Mesenchymal stem cell (in vitro differentiated cells and primary cell): Measurements from ENCODE around the gene QKI.

Experiments used
- DNase-seq: peaks from one replicate; pipeline ENCODE4 v3.0.0-alpha.2; 2013
- H2AFZ ChIP-seq: one replicate; pipeline ENCODE4 v1.6.1; 2013; ENCODE audit warnings: low read depth, mild to moderate bottlenecking, control low read depth, inconsistent platforms, low read length, moderate library complexity
- H2AK5ac ChIP-seq: 2 replicates; pipeline ENCODE4 v1.6.1; 2013; ENCODE audit warnings: low read length, moderate library complexity, mild to moderate bottlenecking, inconsistent platforms; ENCODE audit not compliant: severe bottlenecking
- H2BK120ac ChIP-seq: one replicate; pipeline ENCODE4 v1.6.1; 2013; ENCODE audit warnings: low read depth, mild to moderate bottlenecking, inconsistent platforms, low read length, moderate library complexity
- H2BK12ac ChIP-seq, 2 experiments: one replicate each; pipeline ENCODE4 v1.6.1; 2013; ENCODE audit warnings: inconsistent platforms in 2 of 2, low read length in 2 of 2, mild to moderate bottlenecking in 2 of 2, moderate library complexity in 2 of 2, control low read depth in 1 of 2
- H2BK15ac ChIP-seq: one replicate; pipeline ENCODE4 v1.6.1; 2013; ENCODE audit warnings: mild to moderate bottlenecking, low read depth, inconsistent platforms; ENCODE audit not compliant: poor library complexity, severe bottlenecking
- H2BK5ac ChIP-seq: 2 replicates; pipeline ENCODE4 v1.6.1; 2013; ENCODE audit warnings: low read depth, mild to moderate bottlenecking, low read length, control low read depth, inconsistent platforms; ENCODE audit not compliant: poor library complexity, severe bottlenecking
- H3K14ac ChIP-seq, 2 experiments: one replicate each; pipeline ENCODE4 v1.6.1; 2013; ENCODE audit warnings: inconsistent platforms in 2 of 2, low read length in 2 of 2, control low read depth in 1 of 2, mild to moderate bottlenecking in 1 of 2, moderate library complexity in 1 of 2
- H3K18ac ChIP-seq, 2 experiments: one replicate each; pipeline ENCODE4 v1.6.1; 2013; ENCODE audit warnings: inconsistent platforms in 2 of 2, low read length in 2 of 2, control low read depth in 1 of 2, low read depth in 1 of 2, mild to moderate bottlenecking in 1 of 2
- H3K23ac ChIP-seq, 2 experiments: one replicate each; pipeline ENCODE4 v1.6.1; 2013; ENCODE audit warnings: inconsistent platforms in 2 of 2, low read length in 2 of 2, mild to moderate bottlenecking in 2 of 2, moderate library complexity in 2 of 2, control low read depth in 1 of 2
- H3K27ac ChIP-seq: 2 replicates; pipeline ENCODE4 v1.5.1; 2013; ENCODE audit warnings: mild to moderate bottlenecking, moderate library complexity, low read length, control low read depth, inconsistent platforms; ENCODE audit not compliant: poor library complexity, severe bottlenecking
- H3K27me3 ChIP-seq, 2 experiments: 2 replicates each; pipeline versions ENCODE4 v1.6.1 to v1.7.0; 2013; ENCODE audit warnings: low read length in 2 of 2, mild to moderate bottlenecking in 2 of 2, moderate library complexity in 2 of 2, control low read depth in 1 of 2, inconsistent platforms in 1 of 2; ENCODE audit not compliant: control insufficient read depth in 1 of 2, insufficient read depth in 1 of 2
- H3K36me3 ChIP-seq, 2 experiments: 2 replicates each; pipeline versions ENCODE4 v1.6.1 to v1.7.0; 2013; ENCODE audit warnings: low read length in 2 of 2, control low read depth in 1 of 2, inconsistent platforms in 1 of 2, low read depth in 1 of 2, mild to moderate bottlenecking in 1 of 2; ENCODE audit not compliant: insufficient read depth in 2 of 2, control insufficient read depth in 1 of 2
- H3K4ac ChIP-seq, 2 experiments: one replicate each; pipeline ENCODE4 v1.6.1; 2013; ENCODE audit warnings: inconsistent platforms in 2 of 2, low read length in 2 of 2, mild to moderate bottlenecking in 2 of 2, moderate library complexity in 2 of 2, control low read depth in 1 of 2, low read depth in 1 of 2
- H3K4me1 ChIP-seq: 2 replicates; pipeline ENCODE4 v1.6.1; 2013; ENCODE audit warnings: low read depth, low read length, control low read depth; ENCODE audit not compliant: control insufficient read depth, insufficient read depth
- H3K4me2 ChIP-seq: 2 replicates; pipeline ENCODE4 v1.6.1; 2013; ENCODE audit warnings: low read length, mild to moderate bottlenecking, inconsistent platforms; ENCODE audit not compliant: poor library complexity, severe bottlenecking
- H3K4me3 ChIP-seq, 2 experiments: 2 replicates each; pipeline versions ENCODE4 v1.5.1 to v1.7.0; 2013; ENCODE audit warnings: low read length in 2 of 2, mild to moderate bottlenecking in 2 of 2, control low read depth in 1 of 2, low read depth in 1 of 2; ENCODE audit not compliant: insufficient read depth in 1 of 2
- H3K79me1 ChIP-seq: replicated peaks from 2 replicates; pipeline ENCODE4 v1.6.1; 2013; ENCODE audit warnings: mild to moderate bottlenecking, control low read depth, low read length, inconsistent platforms; ENCODE audit not compliant: poor library complexity, severe bottlenecking
- H3K9ac ChIP-seq: 2 replicates; pipeline ENCODE4 v1.7.0; 2013; ENCODE audit warnings: mild to moderate bottlenecking, low read length, moderate library complexity
- H3K9me3 ChIP-seq: 2 replicates; pipeline ENCODE4 v1.7.0; 2013; ENCODE audit warnings: mild to moderate bottlenecking, low read length; ENCODE audit not compliant: control insufficient read depth
- H4K8ac ChIP-seq: one replicate; pipeline ENCODE4 v1.6.1; 2013; ENCODE audit warnings: inconsistent platforms, mild to moderate bottlenecking, low read length, moderate library complexity
- H4K91ac ChIP-seq: one replicate; pipeline ENCODE4 v1.6.1; 2013; ENCODE audit warnings: mild to moderate bottlenecking, low read length, inconsistent platforms
- WGBS: methylation state at CpG from one replicate; pipeline ENCODE4 v1.1.7; 2013; ENCODE audit warnings: mixed read lengths; 5-methylcytosine and 5-hydroxymethylcytosine counted together

The QKI gene

DNA sequence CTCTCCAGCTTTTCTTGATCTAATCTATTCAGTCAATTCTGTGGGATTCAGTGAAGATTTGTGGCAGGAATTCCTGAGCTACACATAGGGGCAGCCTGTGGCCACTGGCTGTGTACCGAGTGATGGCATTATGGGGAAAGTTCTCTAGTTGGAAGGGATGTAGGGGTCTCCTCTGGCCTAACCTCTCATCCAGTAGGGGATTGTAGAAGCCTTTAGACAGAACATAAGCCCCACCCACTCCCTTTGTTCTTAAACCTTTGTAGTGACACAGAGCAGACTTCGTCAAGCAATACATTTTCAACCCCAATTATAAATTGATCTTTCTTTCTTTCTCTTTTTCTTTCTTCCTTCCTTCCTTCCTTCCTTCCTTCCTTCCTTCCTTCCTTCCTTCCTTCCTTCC is 188.9 kb downstream of the QKI start:
- no peak overlapping the region for H2AFZ ChIP-seq
- no peak overlapping the region for H3K27ac ChIP-seq
- no peak overlapping the region for H3K23ac ChIP-seq
- peaks cover 0 to 3% of the 10 kb centered on the region in 2 experiments for H3K27me3 ChIP-seq
- no peak overlapping the region for H3K9ac ChIP-seq
- H4K8ac ChIP-seq, result no peak overlapping the region
- H2AK5ac ChIP-seq, result no peak overlapping the region
- no peak overlapping the region for H4K91ac ChIP-seq
- H3K4me1 ChIP-seq, result no peaks in the 10 kb centered on the region
- no peak overlapping the region for H3K4me2 ChIP-seq
- H3K4me3 ChIP-seq, result no peak overlapping the region
- no peak overlapping the region for H3K18ac ChIP-seq
- no peak overlapping the region for H2BK12ac ChIP-seq
- no peaks in the 10 kb centered on the region for H3K36me3 ChIP-seq
- H2BK120ac ChIP-seq, result no peak overlapping the region
- no peak overlapping the region for H2BK5ac ChIP-seq
- no peak overlapping the region for H2BK15ac ChIP-seq
- no peaks in the 10 kb centered on the region for H3K79me1 ChIP-seq
- no peak for DNase-seq
- H3K14ac ChIP-seq, result no peak overlapping the region
- H3K4ac ChIP-seq, result no peak overlapping the region
- H3K9me3 ChIP-seq, result no peaks in the 10 kb centered on the region
- WGBS, result 73% methylated on average over 2 of the region's 2 CpGs

DNA sequence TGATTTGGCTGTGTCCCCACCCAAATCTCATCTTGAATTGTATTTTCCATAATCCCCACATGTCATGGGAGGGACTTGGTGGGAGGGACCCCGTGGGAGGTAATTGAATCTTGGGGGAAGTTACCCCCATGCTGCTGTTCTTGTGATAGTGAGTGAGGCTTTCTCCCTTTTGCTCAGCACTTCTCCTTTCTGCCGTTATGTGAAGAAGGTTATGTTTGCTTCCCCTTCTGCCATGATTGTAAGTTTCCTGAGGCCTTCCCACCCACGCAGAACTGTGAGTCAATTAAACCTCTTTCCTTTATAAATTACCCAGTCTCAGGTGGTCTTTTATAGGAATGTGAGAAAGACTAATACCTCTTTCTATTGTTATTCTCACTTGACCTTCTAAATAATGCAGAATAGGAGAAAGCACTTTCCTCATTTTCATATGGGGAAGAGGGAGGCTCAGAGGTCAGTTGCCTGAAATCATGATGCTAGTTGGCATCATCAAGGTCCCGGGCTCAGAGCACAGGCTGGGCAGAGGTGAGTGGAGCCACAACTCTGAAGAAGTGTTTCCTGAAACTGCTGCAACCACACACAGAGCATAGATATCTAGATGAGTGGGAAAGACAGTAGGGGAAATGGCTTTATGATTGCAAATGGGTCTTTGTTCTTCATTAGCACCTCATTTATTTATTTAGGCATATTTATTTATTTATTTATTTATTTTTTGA is 191.0 kb downstream of the QKI start:
- H2BK5ac ChIP-seq, result no peak overlapping the region

DNA sequence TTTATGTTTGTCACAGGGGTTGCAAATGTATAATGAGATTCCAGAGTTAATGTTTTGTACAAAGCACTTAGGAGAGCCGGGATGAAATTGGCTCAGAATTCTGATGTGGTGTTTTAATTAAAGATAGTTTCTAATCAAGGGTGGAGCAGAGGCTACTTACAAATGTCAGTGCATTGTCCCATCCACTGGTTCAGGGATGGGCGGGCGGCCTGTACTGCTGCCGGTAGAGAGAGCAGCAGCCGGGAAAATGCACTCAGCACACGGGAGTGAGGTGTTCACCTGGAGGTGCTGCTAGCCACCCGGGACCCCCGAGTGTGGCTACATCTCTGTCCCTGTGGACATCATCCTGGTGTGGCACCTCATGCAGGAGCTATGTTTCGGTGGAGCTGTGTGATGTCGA is 193.3 kb downstream of the QKI start:
- no peak overlapping the region for H3K27ac ChIP-seq
- no peak overlapping the region for H3K4me2 ChIP-seq
- H3K4me3 ChIP-seq, result no peak overlapping the region
- H2BK12ac ChIP-seq, result peak overlapping the region in 1 of 2 experiments; percentile 46
- H4K91ac ChIP-seq, result no peak overlapping the region
- H3K23ac ChIP-seq, result no peak overlapping the region
- H2BK5ac ChIP-seq, result no peak overlapping the region
- H2AK5ac ChIP-seq, result no peak overlapping the region
- H2BK120ac ChIP-seq, result no peak overlapping the region
- H3K36me3 ChIP-seq, result no peaks in the 10 kb centered on the region
- H3K14ac ChIP-seq, result peak overlapping the region in 1 of 2 experiments; percentile 1
- no peaks in the 10 kb centered on the region for H3K9me3 ChIP-seq
- H3K27me3 ChIP-seq, result no peaks in the 10 kb centered on the region
- no peak overlapping the region for H3K4ac ChIP-seq
- H3K18ac ChIP-seq, result no peak overlapping the region
- H4K8ac ChIP-seq, result no peak overlapping the region
- no peak overlapping the region for H2AFZ ChIP-seq
- H3K4me1 ChIP-seq, result no peaks in the 10 kb centered on the region
- no peak for DNase-seq
- H2BK15ac ChIP-seq, result no peak overlapping the region
- H3K9ac ChIP-seq, result no peak overlapping the region
- 94% methylated on average over 10 of the region's 10 CpGs for WGBS
- H3K79me1 ChIP-seq, result no peaks in the 10 kb centered on the region

More for the DNA sequence above, 191.0 kb downstream of the QKI start:
- Histone ChIP-seq H4K8ac (no peak overlapping the region), H3K4me2 (no peak overlapping the region), H3K27ac (no peak overlapping the region), H2AFZ (no peak overlapping the region), H2BK12ac (no peak overlapping the region), H4K91ac (no peak overlapping the region), H3K27me3 (peaks cover 0 to 3% of the 10 kb centered on the region in 2 experiments), H3K36me3 (no peaks in the 10 kb centered on the region), H3K23ac (no peak overlapping the region), H3K4ac (no peak overlapping the region), H3K18ac (no peak overlapping the region), H3K4me3 (no peak overlapping the region), H3K4me1 (no peaks in the 10 kb centered on the region), H2BK15ac (no peak overlapping the region), H3K79me1 (no peaks in the 10 kb centered on the region), H2AK5ac (no peak overlapping the region), H3K9ac (no peak overlapping the region), H3K9me3 (no peaks in the 10 kb centered on the region), H2BK120ac (no peak overlapping the region), H3K14ac (no peak overlapping the region)
- WGBS, result 97% methylated on average over 2 of the region's 4 CpGs
- no peak for DNase-seq

DNA sequence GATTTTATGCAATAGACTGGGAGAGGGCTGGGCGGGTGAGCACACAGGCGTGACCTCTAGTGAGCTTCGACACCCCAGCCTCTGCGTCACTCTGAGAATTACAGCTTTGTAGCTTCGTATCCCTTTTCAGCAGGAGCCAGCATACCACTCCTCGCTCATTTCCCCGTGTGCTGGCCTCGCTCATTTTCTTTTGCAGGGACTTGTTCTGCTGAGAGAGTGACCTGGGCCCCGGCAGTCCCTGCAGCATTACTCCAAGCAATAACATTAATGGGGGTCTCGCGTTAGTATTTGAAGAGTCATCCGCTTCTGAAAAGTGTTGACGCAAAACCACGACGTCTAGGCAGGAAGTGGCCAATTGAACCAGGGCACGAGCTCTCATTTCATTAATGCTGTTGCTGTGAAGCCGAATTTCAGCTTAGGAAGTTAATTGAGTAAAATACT is 193.7 kb downstream of the QKI start:
- H3K27ac ChIP-seq, result no peak overlapping the region
- no peak overlapping the region for H3K14ac ChIP-seq
- H2BK5ac ChIP-seq, result no peak overlapping the region
- no peaks in the 10 kb centered on the region for H3K4me1 ChIP-seq
- H3K4me2 ChIP-seq, result no peak overlapping the region
- H3K79me1 ChIP-seq, result no peaks in the 10 kb centered on the region
- H3K9me3 ChIP-seq, result no peaks in the 10 kb centered on the region
- no peaks in the 10 kb centered on the region for H3K36me3 ChIP-seq
- no peak overlapping the region for H3K23ac ChIP-seq
- H4K8ac ChIP-seq, result no peak overlapping the region
- H4K91ac ChIP-seq, result no peak overlapping the region
- no peak overlapping the region for H2BK120ac ChIP-seq
- H2BK15ac ChIP-seq, result no peak overlapping the region
- no peak overlapping the region for H3K18ac ChIP-seq
- peak overlapping the region in 1 of 2 experiments; percentile 46 for H2BK12ac ChIP-seq
- no peak overlapping the region for H3K9ac ChIP-seq
- DNase-seq, result peak; percentile 28
- no peak overlapping the region for H2AK5ac ChIP-seq
- 52% methylated on average over 17 of the region's 17 CpGs for WGBS
- no peak overlapping the region for H2AFZ ChIP-seq
- no peak overlapping the region for H3K4ac ChIP-seq
- no peak overlapping the region for H3K4me3 ChIP-seq
- no peaks in the 10 kb centered on the region for H3K27me3 ChIP-seq
